Esophagus squamous epithelium (tissue), 5 donors: ENCODE results near the gene CACNA2D3. TPM values are rescaled to one million over a fixed set of nuclear protein-coding genes. Genes with fewer than 3 reads are reported as not detected.

Source experiments
- DNase-seq: peaks from one replicate; lab custom pipeline; 2025; lab: John Stamatoyannopoulos, UW
- H3K27ac ChIP-seq, 4 donors: fragments of 200-600 bp; sonication (generic); one replicate each; pipeline ENCODE4 v1.5.1; 2016 to 2019; ENCODE audit warnings: mild to moderate bottlenecking in 1 of 4
- H3K27me3 ChIP-seq, 4 donors: fragments of 200-600 bp; sonication (generic); 1 replicate in 3 of 4; 2 replicates in 1 of 4; pipeline versions ENCODE4 v1.5.1 to v1.6.0; 2017 to 2021; ENCODE audit warnings: antibody characterized with exemption in 1 of 4
- H3K36me3 ChIP-seq, 3 donors: fragments of 200-600 bp; sonication (generic); one replicate each; pipeline ENCODE4 v1.5.1; 2016 to 2019
- H3K4me1 ChIP-seq, 3 donors: fragments of 200-600 bp; sonication (generic); one replicate each; pipeline ENCODE4 v1.5.1; 2017 to 2019
- H3K4me3 ChIP-seq, 4 donors: fragments of 200-600 bp; sonication (generic); 1 replicate in 3 of 4; 2 replicates in 1 of 4; pipeline ENCODE4 v1.5.1; 2016 to 2019; ENCODE audit warnings: mild to moderate bottlenecking in 2 of 4, moderate library complexity in 1 of 4
- H3K9me3 ChIP-seq, 3 donors: fragments of 200-600 bp; sonication (generic); one replicate each; pipeline ENCODE4 v1.5.1; 2016 to 2019
- CTCF ChIP-seq, 6 experiments: fragments of 450-650 bp in 4 of 6; fragments of 200-600 bp in 2 of 6; sonication (generic) in 2 of 6; IDR thresholded peaks; one replicate each; pipeline ENCODE4 v1.5.1; 2016 to 2019; ENCODE audit warnings: antibody characterized with exemption in 6 of 6, mild to moderate bottlenecking in 4 of 6, moderate library complexity in 4 of 6
- POLR2A ChIP-seq, 4 donors: fragments of 450-650 bp; IDR thresholded peaks; one replicate each; pipeline ENCODE4 v1.6.1; 2017; ENCODE audit warnings: antibody characterized with exemption in 4 of 4, mild to moderate bottlenecking in 4 of 4, moderate library complexity in 3 of 4
- whole genome bisulfite sequencing, 2 donors: methylation state at CpG; one replicate each; pipeline ENCODE4 v1.1.5; 2018; 5-methylcytosine and 5-hydroxymethylcytosine counted together
- intact Hi-C: fragments of 100-400 bp; cut with DNase I; formaldehyde crosslinking; loops from one replicate; pipeline ENCODE4 v1.15.0; 2022
- total RNA-seq, 4 donors: library from RNA; depleted of rRNA; stranded (reverse); fragments of >200 nt; gene quantifications; one replicate each; pipeline ENCODE4 v1.1.0, GENCODE V29; 2016
- donor health status: DM: yes; HTN: yes; CAD: no.

Gene CACNA2D3
- total RNA-seq, 4 donors from 2014 or later = 1.2 to 7.1 (median 5.1) TPM

GRCh38 chr3:54818942-54819341 lies 696.6 kb downstream of the CACNA2D3 start:
- WGBS, 2 donors = 100% methylated on average over 1 of the region's 1 CpG
- TF ChIP-seq POLR2A (IDR thresholded peaks at IDR 0.05) (no peak), CTCF (IDR thresholded peaks at IDR 0.05) (no peak)
- H3K9me3 ChIP-seq = no peaks in the 10 kb centered on the region

GRCh38 chr3:54819946-54820345 lies 697.6 kb downstream of the CACNA2D3 start:
- Histone ChIP-seq H3K9me3 (no peaks in the 10 kb centered on the region), H3K36me3 (no peaks in the 10 kb centered on the region), H3K4me1 (peaks cover 3 to 53% (median 12%) of the 10 kb centered on the region in 3 donors), H3K27me3 (no peaks in the 10 kb centered on the region), H3K4me3 (no peak overlapping the region), H3K27ac (no peak overlapping the region)
- 90 to 91% methylated on average over 5 of the region's 5 CpGs for WGBS, 2 donors
- TF ChIP-seq POLR2A (IDR thresholded peaks at IDR 0.05) (no peak), CTCF (IDR thresholded peaks at IDR 0.05) (no peak)
- no peak for DNase-seq
- intact Hi-C loops = no loop called here

More at GRCh38 chr3:54818942-54819341, 696.6 kb downstream of the CACNA2D3 start:
- H3K27me3 ChIP-seq = no peaks in the 10 kb centered on the region
- H3K4me1 ChIP-seq = peaks cover 3 to 53% (median 12%) of the 10 kb centered on the region in 3 donors
- intact Hi-C loops = no loop called here
- no peaks in the 10 kb centered on the region for H3K36me3 ChIP-seq
- no peak overlapping the region for H3K27ac ChIP-seq
- H3K4me3 ChIP-seq = no peak overlapping the region
- no peak for DNase-seq

GRCh38 chr3:54822206-54822605 lies 699.9 kb downstream of the CACNA2D3 start:
- intact Hi-C loops = no loop called here
- H3K36me3 ChIP-seq = no peaks in the 10 kb centered on the region
- H3K9me3 ChIP-seq = no peaks in the 10 kb centered on the region
- 0 to 7% methylated on average over 1 of the region's 1 CpG for WGBS, 2 donors
- H3K27ac ChIP-seq = peak overlapping the region; percentile 3 to 62 (median 56)
- TF ChIP-seq CTCF (IDR thresholded peaks at IDR 0.05) (no peak), POLR2A (IDR thresholded peaks at IDR 0.05) (no peak)
- H3K4me1 ChIP-seq = peaks cover 3 to 66% (median 22%) of the 10 kb centered on the region in 3 donors
- H3K4me3 ChIP-seq = no peak overlapping the region
- no peaks in the 10 kb centered on the region for H3K27me3 ChIP-seq
- no peak for DNase-seq

GRCh38 chr3:54826251-54826691 lies 703.9 kb downstream of the CACNA2D3 start:
- TF ChIP-seq POLR2A (IDR thresholded peaks at IDR 0.05) = no peak
- no peak for TF ChIP-seq CTCF (IDR thresholded peaks at IDR 0.05)
- H3K9me3 ChIP-seq = peaks cover 0 to 9% (median 0%) of the 10 kb centered on the region in 3 donors
- H3K36me3 ChIP-seq = no peaks in the 10 kb centered on the region
- DNase-seq = no peak
- intact Hi-C loops = no loop called here
- WGBS, 2 donors = 25 to 39% methylated on average over 3 of the region's 3 CpGs
- peaks cover 3 to 50% (median 25%) of the 10 kb centered on the region in 3 donors for H3K4me1 ChIP-seq
- no peak overlapping the region for H3K4me3 ChIP-seq
- peak overlapping the region; percentile 36 to 64 (median 48) for H3K27ac ChIP-seq
- no peaks in the 10 kb centered on the region for H3K27me3 ChIP-seq

GRCh38 chr3:54827056-54827687 lies 704.8 kb downstream of the CACNA2D3 start:
- DNase-seq = no peak
- H3K4me3 ChIP-seq = no peak overlapping the region
- intact Hi-C loops = no loop called here
- no peaks in the 10 kb centered on the region for H3K36me3 ChIP-seq
- no peaks in the 10 kb centered on the region for H3K27me3 ChIP-seq
- peaks cover 0 to 9% (median 0%) of the 10 kb centered on the region in 3 donors for H3K9me3 ChIP-seq
- no peak for TF ChIP-seq POLR2A (IDR thresholded peaks at IDR 0.05)
- TF ChIP-seq CTCF (IDR thresholded peaks at IDR 0.05) = no peak
- H3K4me1 ChIP-seq = peaks cover 3 to 44% (median 22%) of the 10 kb centered on the region in 3 donors
- 28 to 45% methylated on average over 9 of the region's 9 CpGs for WGBS, 2 donors
- H3K27ac ChIP-seq = peak overlapping the region; percentile 39 to 64 (median 48)
